ENCODE results near the gene TMEM130.

Gene TMEM130, protein sequence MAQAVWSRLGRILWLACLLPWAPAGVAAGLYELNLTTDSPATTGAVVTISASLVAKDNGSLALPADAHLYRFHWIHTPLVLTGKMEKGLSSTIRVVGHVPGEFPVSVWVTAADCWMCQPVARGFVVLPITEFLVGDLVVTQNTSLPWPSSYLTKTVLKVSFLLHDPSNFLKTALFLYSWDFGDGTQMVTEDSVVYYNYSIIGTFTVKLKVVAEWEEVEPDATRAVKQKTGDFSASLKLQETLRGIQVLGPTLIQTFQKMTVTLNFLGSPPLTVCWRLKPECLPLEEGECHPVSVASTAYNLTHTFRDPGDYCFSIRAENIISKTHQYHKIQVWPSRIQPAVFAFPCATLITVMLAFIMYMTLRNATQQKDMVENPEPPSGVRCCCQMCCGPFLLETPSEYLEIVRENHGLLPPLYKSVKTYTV

DNA sequence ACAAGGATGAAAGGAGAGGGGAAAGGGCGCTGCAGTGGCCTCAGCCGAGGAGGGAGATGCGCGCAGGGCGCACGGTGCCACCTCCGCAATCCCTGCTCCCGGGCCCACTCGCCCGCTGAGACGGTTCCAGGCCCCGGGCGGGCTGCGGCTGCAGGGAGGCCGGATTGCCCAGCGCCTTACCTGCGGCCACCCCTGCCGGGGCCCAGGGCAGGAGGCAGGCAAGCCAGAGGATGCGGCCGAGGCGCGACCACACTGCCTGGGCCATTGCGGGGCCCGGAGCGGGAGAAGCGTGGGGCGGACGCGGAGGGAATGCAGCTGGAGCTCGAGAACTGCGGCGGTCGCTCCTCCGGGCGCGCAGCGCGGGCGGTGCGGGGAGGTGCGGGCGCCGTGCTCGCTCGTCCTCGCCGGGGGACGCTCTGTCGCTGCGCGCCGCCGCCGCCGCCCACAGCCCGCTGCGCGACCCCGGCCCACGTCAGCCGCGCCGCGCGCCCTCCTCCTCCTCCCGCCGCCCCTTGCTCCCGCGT, at the start of gene TMEM130:
TSS of gene TMEM130 (minus strand) at position 418 of the 524 bp plus-strand sequence. CDS start at position 265, 153 bp downstream.
- FAIRE-seq (no peak), DNase-seq (ENCODE audit: low spot score) (no peak)

DNA sequence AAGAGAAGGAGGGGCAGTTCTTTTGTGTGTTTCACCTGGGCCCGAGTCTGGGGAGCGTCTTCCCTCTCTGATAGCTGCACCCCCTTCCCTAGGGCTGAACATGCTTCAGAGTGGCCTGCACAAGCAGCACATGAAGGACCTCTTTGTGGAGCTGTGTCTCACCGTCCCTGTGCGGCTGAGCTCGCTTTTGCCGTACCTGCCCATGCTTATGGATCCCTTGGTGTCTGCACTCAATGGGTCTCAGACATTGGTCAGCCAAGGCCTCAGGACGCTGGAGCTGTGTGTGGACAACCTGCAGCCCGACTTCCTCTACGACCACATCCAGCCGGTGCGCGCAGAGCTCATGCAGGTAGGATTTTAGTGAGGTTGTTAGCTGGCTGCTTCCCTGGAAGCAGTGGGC, 47.5 kb upstream of the TMEM130 start:
- FAIRE-seq (no peak), DNase-seq (ENCODE audit: low spot score) (no peak)

DNA sequence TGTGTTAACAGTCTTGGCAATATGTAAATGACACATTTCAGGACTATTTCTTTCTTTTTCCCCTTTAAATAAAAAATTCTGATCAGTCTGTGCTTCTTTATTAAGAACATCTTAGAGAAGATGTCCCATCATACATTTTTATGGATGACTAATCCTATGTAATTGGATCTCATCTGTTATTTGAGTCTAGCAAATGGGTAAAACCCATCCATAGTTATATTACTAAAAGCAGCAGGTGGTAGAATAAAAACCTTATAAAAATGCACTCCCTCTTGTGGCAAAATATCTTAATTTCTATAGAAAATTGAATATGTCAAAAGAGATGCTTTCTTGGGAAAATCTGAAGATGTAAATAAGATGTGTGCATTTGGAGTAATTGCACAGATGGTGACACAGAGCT, 43.8 kb upstream of the TMEM130 start:
- FAIRE-seq (no peak), DNase-seq (ENCODE audit: low spot score) (no peak)

DNA sequence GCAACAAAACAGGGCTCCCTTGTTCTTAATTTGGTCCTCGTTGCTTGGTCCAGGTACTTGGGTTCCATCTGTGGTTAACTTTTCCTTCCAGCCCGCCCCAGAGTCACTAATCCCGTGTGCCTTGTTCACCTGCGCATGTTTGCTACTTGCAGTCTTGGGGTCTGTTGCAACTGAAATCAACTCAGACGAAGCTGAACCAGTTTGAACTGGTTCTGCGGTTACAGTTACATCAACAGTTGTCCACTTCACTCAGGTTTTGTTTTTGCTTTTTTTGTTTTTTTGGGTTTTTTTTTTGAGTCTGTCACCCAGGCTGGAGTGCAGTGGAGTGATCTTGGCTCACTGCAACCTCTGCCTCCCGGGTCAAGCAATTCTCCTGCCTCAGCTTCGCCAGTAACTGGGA, 43.2 kb upstream of the TMEM130 start:
- DNase-seq (ENCODE audit: low spot score) (no peak), FAIRE-seq (no peak)

DNA sequence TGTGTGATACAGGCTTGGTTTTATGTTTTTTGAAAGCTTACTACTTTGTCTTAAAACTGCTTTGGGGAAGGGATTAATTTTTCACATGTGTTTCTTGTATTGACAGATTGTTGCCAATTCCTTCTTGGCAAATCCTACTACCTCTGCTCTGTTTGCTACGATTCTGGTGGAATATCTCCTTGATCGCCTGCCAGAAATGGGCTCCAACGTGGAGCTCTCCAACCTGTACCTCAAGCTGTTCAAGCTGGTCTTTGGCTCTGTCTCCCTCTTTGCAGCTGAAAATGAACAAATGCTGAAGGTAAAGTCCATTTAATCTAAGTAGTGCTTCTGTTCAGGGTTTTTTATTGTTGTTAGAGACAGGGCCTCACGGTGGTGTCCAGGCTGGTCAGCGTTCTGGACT, 42.1 kb upstream of the TMEM130 start:
- FAIRE-seq (no peak), DNase-seq (ENCODE audit: low spot score) (no peak)

DNA sequence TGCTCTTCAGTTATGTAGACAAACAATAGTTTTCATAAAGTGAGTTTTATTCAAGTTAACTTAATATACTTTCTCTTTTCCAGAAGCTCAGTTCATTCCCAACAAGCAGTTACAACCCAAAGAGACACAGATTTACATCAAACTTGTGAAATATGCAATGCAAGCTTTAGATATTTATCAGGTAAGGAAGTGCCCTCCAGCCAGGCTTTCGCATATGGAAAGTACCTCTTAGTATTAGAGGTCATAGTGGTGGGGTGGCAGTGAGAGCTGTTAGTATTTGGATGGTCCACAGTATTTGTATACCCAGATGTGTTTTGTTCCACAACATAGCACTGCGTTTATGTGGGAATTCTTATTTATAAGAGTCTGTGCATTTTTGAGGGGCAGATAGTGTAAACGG, 40.6 kb upstream of the TMEM130 start:
- DNase-seq (ENCODE audit: low spot score), result no peak
- FAIRE-seq, result no peak

DNA sequence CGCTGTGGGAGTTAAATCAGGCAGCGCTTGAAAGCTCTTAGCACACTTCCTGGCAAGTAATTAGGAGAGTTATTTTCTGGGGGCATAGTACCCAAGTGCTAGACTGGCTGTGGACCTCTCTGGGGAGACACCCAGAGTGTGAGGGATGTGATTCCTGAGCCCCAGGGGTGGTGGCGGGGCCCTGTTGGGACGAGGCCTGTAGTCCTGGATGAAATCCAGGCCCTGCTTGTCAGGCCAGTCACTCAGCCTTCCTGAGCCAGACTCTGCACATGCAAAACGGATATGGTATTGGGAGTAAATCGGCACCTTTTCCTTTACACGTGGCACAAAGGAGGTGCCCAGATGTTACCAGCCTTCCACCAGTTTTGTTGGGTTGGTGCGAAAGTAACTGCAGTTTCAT, 39.7 kb upstream of the TMEM130 start:
- DNase-seq (ENCODE audit: low spot score) (no peak), FAIRE-seq (no peak)

DNA sequence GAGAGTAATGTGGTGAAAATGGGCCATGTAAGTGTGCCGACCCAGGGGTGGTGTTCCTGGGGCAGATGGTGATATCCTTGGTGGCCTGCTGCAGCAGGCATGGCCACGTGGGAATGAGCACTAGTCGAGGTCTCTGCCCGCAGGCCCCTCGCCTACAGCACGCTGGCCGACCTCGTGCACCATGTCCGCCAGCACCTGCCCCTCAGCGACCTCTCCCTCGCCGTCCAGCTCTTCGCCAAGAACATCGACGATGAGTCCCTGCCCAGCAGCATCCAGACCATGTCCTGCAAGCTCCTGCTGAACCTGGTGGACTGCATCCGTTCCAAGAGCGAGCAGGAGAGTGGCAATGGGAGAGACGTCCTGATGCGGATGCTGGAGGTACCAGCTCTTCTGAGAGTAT, 38.8 kb upstream of the TMEM130 start:
- DNase-seq (ENCODE audit: low spot score) (no peak), FAIRE-seq (no peak)

DNA sequence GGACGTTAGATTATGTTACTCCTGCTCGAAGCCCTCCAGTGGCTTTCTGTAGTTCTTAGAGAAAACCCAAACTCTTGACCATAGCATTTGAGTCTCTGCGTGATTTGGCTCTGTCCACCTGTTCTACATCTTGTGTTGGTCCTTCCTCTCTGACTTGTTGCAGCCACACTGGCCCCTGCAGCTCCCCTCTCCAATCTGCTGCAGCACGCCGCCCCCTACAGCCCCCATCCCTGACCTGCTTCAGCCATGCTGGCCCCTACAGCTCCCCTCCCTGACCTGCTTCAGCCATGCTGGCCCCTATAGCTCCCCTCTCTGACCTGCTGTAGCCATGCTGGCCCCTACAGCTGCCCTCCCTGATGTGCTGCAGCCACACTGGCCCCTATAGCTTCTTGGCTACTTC, 37.8 kb upstream of the TMEM130 start:
- FAIRE-seq, result no peak

DNA sequence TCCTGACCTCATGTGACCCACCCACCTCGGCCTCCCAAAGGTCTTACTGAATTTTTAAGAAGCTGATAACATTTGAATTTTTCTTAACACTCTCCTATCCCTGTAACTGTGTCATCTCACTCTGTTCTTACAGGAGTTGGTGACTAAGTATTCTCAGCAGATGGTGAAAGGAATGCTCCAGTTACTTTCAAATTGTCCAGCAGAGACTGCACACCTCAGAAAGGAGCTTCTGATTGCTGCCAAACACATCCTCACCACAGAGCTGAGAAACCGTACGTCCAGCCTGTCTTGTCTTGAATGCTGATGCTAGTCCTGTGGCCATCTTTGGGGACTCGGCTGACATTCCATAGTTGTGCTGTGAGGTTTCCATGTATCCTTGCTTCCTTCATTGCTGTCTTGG, 33.4 kb upstream of the TMEM130 start:
- DNase-seq (ENCODE audit: low spot score) (no peak), FAIRE-seq (no peak)

More for the DNA sequence above, 37.8 kb upstream of the TMEM130 start:
- no peak for DNase-seq (ENCODE audit: low spot score)

DNA sequence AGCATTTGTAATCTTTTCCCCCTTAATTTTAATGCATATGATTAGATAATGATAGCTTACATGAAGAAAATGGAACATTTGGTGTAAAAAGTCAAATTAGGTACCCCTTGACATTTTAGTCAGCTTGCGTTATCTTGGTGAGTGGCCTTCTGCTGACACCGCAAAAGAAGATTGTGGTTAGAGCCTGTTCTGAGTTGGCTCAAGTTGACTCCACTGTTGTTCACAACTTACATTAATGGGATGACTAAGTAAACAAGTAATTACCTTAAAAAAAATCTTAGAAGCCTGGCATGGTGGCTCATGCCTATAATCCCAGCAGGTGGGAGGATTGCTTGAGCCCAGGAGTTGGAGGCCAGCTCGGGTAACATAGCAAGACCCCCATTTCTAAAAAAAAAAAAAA, 32.7 kb upstream of the TMEM130 start:
- FAIRE-seq (no peak), DNase-seq (ENCODE audit: low spot score) (no peak)

DNA sequence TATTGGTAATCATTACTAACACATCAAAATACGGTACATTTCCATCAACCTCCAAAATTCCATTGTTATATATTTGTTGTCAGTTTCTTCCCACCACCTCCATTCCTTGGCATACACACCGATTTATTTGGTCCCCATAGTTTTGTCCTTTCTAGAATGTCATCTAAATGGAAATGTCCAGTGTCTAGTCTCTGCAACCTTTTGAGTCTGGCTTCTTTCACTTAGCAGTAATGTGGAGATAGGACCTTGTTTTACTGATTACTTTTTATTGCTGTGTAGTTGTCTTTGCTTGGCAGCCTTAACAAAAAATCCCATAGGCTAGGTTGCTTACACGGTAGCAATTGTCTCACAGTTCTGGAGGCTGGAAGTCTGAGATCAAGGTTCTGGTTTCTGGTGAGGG, 31.0 kb upstream of the TMEM130 start:
- DNase-seq (ENCODE audit: low spot score) (no peak), FAIRE-seq (no peak)

DNA sequence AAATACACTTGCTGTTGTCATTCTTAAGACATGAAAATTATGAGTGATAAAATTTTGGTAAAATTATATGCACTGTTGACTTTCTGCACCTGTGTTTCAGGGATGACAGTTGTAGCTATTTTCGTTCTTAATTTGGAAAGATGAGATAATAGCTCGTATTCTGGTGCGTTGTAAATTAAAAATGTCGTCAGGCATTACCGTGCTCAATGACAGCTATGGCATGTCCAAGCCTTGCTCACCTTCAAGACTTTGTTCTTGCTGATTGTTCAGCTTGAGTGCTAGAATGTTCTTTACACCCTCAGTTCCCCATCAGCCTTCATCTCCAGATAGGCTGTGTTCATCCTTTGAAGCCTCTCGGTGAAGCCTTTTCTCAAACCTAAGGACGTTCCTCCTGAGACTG, 30.0 kb upstream of the TMEM130 start:
- FAIRE-seq (no peak), DNase-seq (ENCODE audit: low spot score) (no peak)

DNA sequence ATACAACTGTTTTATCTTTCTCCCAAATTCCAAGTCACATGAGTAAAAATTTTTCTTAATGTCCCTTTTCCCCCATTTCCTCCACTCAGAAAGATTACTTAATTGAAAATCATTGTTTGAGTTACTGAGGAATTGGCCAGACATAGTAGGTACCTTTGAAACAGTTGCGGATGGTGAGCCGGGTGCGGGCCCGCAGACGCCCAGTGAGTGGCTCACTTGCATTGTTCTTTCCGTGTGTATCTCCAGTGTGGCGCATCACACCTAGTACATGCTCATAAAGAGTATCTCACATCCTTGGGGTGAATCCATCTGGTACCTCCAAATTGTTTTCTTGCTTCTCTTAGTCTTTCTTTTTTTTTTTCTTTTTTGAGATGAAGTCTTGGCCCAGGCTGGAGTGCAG, 22.8 kb upstream of the TMEM130 start:
- DNase-seq (ENCODE audit: low spot score), result no peak
- no peak for FAIRE-seq

DNA sequence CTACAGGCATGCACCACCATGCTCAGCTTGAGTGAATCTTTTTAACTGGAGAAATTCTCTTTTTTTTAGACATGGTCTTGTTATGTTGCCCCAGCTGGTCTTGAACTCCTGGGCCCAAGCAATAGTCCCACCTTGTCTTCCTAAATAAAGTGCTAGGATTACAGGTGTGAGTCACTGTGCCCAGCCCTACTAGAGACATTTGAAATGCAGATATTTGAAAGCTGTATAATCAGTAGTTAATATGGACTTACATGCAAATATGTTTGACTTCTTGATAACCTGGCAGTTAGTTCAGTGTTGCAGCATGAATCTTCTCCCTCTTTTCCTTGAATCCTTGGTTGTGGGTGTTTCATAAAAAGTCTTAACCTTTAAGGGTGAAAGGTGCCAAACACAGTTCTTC, 17.2 kb upstream of the TMEM130 start:
- no peak for FAIRE-seq
- DNase-seq (ENCODE audit: low spot score), result no peak

DNA sequence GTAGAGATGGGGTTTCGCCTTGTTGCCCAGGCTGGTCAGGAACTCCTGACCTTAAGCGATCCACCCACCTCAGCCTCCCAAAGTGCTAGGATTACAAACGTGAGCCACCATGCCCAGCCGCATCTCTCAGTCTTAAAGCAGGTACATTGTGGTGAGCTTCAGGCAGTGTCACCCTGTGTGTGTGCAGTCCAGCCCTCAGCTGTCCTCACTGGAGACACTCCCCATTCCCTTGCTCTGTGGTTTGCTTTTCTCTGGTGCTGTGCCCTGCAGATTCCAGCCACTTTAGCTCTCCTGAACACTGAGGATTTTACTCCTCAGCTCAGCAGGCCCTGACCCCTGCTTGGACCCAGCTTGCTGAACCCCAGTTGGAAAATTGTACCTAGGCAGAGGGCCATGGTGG, 14.6 kb upstream of the TMEM130 start:
- DNase-seq (ENCODE audit: low spot score), result no peak
- no peak for FAIRE-seq

DNA sequence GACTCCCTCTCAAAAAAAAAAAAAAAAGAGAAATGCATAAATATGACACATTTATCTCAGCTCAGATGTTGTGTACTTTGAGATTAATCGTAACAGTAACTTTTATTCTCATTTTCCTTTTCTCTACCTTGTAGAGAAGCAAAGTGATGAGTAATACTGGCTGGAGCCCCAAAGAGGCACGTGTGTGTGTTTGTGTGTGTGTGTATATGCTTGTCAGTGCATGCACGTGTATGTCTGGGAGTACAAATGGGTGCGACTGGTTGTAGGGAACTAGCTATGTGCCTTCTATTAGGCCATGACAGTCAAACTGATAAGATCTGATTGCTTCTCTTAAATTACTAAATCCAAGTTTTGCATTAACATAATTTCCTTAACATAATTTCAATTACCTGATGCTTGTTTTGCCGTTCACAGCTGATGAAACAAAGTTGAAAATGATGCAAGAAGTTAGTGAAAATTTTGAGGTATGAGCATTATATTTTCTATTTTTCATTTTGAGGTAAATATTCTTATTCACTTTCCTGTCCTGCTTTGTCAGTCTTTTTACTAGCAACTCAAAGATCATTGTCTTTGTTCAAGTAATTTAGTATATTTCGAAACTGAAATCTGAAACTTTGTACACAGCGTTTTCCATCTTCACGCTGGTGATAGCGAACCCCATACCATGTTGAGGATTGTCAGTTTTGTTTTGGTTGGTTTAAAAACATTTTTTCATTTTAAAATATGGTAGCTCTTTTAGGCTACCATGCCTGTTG, 11.9 kb upstream of the TMEM130 start:
- FAIRE-seq (no peak), DNase-seq (ENCODE audit: low spot score) (no peak)

DNA sequence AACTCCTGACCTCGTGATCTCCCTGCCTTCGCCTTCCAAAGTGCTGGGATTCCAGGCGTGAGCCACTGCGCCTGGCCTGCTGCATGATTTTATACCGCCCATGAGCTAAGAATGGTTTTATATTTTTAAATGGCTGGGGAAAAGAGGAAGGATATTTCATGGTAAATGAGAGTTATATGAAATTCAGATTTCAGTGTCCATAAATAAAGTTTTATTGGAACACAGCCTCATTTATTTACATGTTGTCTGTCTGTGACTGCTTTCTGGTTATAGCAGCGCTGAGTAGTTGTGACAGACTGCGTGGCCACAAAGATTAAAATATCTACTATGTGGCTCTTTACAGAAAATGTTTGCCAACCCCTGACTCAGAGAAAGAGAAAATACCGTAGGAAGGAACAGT, 10.7 kb upstream of the TMEM130 start:
- FAIRE-seq, result no peak
- no peak for DNase-seq (ENCODE audit: low spot score)

DNA sequence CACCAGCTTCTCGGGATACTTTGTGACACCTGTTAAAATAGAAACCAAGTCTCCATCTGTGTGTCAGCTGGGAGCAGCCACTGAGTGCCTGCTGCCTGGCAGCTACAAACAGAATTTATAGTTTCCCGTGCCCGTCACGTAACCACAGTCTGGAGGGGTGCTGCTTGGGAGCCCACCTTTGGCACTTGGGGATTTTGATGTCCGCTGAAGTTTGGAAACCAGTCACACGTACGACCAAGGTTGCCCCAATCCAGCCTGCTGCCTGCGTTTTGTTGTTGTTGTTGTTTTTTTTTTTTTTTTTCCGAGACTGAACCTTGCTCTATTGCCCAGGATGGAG, 10.1 kb upstream of the TMEM130 start:
- FAIRE-seq (no peak), DNase-seq (ENCODE audit: low spot score) (no peak)

DNA sequence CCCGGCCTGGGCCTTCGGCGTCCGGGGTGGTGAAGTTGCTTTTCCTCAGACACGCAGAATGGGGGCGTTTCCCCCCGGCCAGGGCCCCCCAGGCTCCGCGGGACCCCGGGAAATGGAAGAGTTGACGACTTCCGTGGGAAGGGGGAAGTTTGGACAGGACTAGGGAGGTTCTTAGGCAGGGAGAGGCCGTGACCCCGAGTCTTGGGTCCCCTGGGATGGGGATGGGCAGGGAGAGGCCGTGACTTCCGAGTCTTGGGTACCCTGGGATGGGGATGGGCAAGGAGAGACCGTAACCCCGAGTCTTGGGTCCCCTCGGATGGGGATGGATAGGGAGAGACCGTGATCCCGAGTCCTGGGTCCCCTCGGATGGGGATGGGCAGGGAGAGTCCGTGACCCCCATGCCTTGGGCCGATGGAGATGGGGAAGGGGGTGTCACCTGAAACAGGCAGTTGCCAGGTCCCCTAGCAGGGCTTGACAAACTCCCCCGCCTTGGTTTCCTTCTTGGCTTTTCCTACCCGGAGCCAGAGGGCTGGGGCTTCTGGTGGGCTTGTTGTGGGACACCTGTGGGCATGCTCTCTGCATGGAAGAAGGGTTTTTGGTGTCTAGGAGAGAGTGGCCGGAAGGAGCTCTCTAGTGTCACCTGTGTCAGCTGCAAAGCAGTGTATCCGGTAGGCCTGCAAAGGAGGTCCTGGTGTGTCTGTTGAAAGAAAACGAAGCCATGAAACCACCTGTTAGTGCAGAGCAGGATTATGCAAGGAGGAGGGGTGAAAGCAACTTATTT, 9.6 kb upstream of the TMEM130 start:
- DNase-seq (ENCODE audit: low spot score) (peak; percentile 44), FAIRE-seq (no peak)

DNA sequence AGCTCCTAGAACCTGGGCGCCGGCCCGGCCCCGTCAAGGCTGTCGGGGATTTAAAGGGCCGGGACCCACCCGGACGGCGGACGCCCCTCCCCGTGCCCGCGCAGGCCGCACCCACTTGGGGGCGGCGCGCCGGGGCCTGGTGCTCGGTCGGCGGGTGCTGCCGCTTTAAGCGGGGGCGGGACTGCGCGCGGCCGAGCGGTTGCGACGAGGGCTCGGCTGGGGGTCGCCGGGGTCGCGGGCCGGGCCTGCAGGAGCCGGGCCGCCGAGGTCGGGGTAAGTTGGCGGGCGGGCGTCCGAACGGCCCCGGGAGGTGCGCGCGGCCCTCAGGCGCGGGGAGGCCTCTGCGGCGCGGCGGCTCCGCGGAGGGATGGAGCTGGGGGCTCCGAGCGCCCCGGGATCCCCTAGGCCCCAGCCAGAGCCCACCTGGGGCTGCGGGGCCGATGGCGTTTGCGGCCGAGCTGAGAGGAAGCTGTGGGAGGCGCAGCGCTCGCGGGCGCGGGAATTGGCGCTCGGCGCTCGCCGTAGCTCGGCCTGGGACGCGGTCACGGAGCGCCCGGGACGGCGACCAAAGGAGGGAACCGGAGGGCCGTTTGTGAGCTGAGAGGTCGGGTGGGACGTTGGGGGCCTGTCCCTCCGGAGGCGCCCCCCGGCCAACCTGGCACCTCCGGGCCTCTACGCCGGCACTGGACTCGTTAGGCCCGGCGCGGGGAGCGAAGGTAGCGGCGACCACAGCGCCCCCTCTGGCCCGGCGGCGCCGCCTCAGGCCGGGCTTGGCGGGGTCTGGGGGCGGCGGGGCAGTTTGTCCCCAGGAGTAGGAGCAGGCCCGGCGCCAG, 8.8 kb upstream of the TMEM130 start, which contains the start of gene TRRAP:
TSS of gene TRRAP (plus strand) at position 168 of the 833 bp plus-strand sequence. CDS start 2,619 bp downstream, outside the sequence.
- FAIRE-seq (no peak), DNase-seq (ENCODE audit: low spot score) (peak; percentile 35)
